Gastroesophageal sphincter (tissue), 4 donors: ENCODE data around the gene STIM2. TPM values are rescaled to one million over a fixed set of nuclear protein-coding genes. Genes with fewer than 3 reads are reported as not detected.

Source experiments
- ATAC-seq: fragments of 150-250 bp; one replicate; pipeline ENCODE4 v1.9.1; 2016; ENCODE audit warnings: mild to moderate bottlenecking, moderate library complexity
- H3K27ac ChIP-seq, 4 donors: fragments of 200-600 bp; sonication (generic) in 3 of 4; 1 replicate in 3 of 4; 2 replicates in 1 of 4; pipeline ENCODE4 v1.5.1; 2016 to 2019
- H3K27me3 ChIP-seq: fragments of 200-600 bp; sonication (generic); one replicate; pipeline ENCODE4 v1.5.1; 2019
- H3K36me3 ChIP-seq, 2 donors: fragments of 200-600 bp; sonication (generic); one replicate each; pipeline ENCODE4 v1.5.1; 2019; ENCODE audit warnings: control low read depth in 1 of 2
- H3K4me1 ChIP-seq, 3 donors: fragments of 200-600 bp; sonication (generic); 1 replicate in 2 of 3; 2 replicates in 1 of 3; pipeline ENCODE4 v1.5.1; 2016 to 2019; ENCODE audit warnings: control low read depth in 2 of 3
- H3K4me3 ChIP-seq, 2 donors: fragments of 200-600 bp; sonication (generic); one replicate each; pipeline ENCODE4 v1.5.1; 2019; ENCODE audit warnings: mild to moderate bottlenecking in 1 of 2, moderate library complexity in 1 of 2
- H3K9me3 ChIP-seq, 3 donors: fragments of 200-600 bp; sonication (generic); one replicate each; pipeline ENCODE4 v1.5.1; 2017 to 2019; ENCODE audit warnings: control low read depth in 2 of 3
- EP300 ChIP-seq: sonication (generic); formaldehyde crosslinking; IDR thresholded peaks from one replicate; pipeline ENCODE4 v1.6.1; 2017; ENCODE audit warnings: antibody characterized with exemption, mild to moderate bottlenecking
- POLR2A ChIP-seq, 2 donors: fragments of 450-650 bp; IDR thresholded peaks; one replicate each; pipeline ENCODE4 v1.6.1; 2017; ENCODE audit warnings: antibody characterized with exemption in 2 of 2, mild to moderate bottlenecking in 2 of 2, moderate library complexity in 1 of 2
- POLR2AphosphoS5 ChIP-seq: sonication (generic); formaldehyde crosslinking; IDR thresholded peaks from one replicate; pipeline ENCODE4 v1.6.1; 2017; ENCODE audit warnings: antibody characterized with exemption
- WGBS, 2 donors: methylation state at CpG; one replicate each; pipeline ENCODE4 v1.1.5; 2018; ENCODE audit warnings: low coverage in 1 of 2; 5-methylcytosine and 5-hydroxymethylcytosine counted together
- total RNA-seq, 4 donors: library from RNA; depleted of rRNA; stranded (reverse); fragments of >200 nt; gene quantifications; one replicate each; pipeline ENCODE4 v1.1.0, GENCODE V29; 2016
- TF ChIP-seq, protein P1 (sequence below), 4 experiments: fragments of 200-600 bp in 2 of 4; fragments of 450-650 bp in 2 of 4; sonication (generic) in 1 of 4; IDR thresholded peaks; one replicate each; pipeline ENCODE4 v1.5.1; 2017 to 2019; ENCODE audit warnings: antibody characterized with exemption in 4 of 4, mild to moderate bottlenecking in 2 of 4, moderate library complexity in 2 of 4

Gene STIM2
- total RNA-seq, 4 donors from 2014 or later: 8.4 to 11.6 (median 10.5) TPM

DNA sequence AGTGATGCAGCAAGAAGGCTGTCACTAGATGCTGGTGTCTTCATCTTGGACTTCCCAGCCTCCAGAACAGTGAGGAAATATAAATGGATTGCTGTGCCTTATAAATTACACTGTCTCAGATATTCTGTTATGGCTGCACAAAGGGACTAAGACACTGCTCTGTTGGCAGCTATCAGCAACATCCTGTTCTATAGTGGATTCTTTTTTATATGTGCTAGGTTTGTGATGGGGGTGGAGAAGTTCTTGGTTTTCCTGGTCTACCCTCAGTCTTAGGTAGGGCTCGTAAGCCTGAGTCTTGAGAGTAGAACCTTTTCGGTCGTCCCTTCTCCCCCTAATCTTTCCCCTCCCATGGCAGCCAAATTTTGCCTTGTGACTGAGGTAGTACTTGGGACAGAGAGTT is 17.3 kb downstream of the STIM2 start:
- Histone ChIP-seq H3K27me3 (no peaks in the 10 kb centered on the region), H3K36me3 (no peaks in the 10 kb centered on the region), H3K4me3 (no peak overlapping the region), H3K4me1 (peaks cover 0 to 12% (median 0%) of the 10 kb centered on the region in 3 donors), H3K27ac (no peak overlapping the region), H3K9me3 (no peaks in the 10 kb centered on the region)
- ATAC-seq: no peak
- no peak for TF ChIP-seq POLR2A (IDR thresholded peaks at IDR 0.05)
- TF ChIP-seq POLR2AphosphoS5: no peak
- no peak for TF ChIP-seq EP300
- TF ChIP-seq, protein P1, sequence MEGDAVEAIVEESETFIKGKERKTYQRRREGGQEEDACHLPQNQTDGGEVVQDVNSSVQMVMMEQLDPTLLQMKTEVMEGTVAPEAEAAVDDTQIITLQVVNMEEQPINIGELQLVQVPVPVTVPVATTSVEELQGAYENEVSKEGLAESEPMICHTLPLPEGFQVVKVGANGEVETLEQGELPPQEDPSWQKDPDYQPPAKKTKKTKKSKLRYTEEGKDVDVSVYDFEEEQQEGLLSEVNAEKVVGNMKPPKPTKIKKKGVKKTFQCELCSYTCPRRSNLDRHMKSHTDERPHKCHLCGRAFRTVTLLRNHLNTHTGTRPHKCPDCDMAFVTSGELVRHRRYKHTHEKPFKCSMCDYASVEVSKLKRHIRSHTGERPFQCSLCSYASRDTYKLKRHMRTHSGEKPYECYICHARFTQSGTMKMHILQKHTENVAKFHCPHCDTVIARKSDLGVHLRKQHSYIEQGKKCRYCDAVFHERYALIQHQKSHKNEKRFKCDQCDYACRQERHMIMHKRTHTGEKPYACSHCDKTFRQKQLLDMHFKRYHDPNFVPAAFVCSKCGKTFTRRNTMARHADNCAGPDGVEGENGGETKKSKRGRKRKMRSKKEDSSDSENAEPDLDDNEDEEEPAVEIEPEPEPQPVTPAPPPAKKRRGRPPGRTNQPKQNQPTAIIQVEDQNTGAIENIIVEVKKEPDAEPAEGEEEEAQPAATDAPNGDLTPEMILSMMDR (IDR thresholded peaks at IDR 0.05): no peak
- 95 to 100% methylated on average over 1 to 3 of the region's 3 CpGs for WGBS, 2 donors

DNA sequence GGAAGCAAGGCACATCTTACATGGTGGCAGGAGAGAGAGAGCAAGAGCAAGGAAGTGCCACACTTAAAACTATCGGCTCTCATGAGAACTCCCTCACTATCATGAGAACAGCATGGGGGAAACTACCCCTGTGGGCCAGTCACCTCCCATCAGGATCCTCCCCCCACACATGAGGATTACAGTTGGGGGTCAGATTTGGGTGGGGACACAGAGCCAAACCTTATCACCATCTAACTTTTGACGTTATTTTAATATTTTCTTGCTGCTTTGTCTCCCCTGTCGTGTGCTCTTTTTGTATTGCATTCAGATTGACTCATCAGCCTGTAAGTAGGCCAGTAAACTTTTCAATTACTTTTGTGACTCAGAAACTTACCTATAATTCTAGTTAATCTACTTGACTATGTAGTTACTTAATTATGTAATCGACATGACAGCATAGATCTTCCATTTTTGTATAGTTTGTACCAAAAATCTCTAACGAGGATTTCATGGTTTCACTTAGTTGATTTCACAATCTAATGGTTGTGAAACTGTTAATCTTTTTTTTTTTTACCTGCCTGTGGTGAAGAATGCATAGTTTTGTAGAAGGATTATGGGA is 18.3 kb downstream of the STIM2 start:
- TF ChIP-seq POLR2AphosphoS5 (no peak), EP300 (no peak), POLR2A (IDR thresholded peaks at IDR 0.05) (no peak)
- TF ChIP-seq, protein P1 (IDR thresholded peaks at IDR 0.05): no peak
- ATAC-seq: no peak
- 80 to 95% methylated on average over 5 of the region's 5 CpGs for WGBS, 2 donors
- Histone ChIP-seq H3K36me3 (no peaks in the 10 kb centered on the region), H3K27me3 (no peaks in the 10 kb centered on the region), H3K4me3 (no peak overlapping the region), H3K27ac (no peak overlapping the region), H3K4me1 (peaks cover 0 to 4% (median 0%) of the 10 kb centered on the region in 3 donors), H3K9me3 (no peaks in the 10 kb centered on the region)

DNA sequence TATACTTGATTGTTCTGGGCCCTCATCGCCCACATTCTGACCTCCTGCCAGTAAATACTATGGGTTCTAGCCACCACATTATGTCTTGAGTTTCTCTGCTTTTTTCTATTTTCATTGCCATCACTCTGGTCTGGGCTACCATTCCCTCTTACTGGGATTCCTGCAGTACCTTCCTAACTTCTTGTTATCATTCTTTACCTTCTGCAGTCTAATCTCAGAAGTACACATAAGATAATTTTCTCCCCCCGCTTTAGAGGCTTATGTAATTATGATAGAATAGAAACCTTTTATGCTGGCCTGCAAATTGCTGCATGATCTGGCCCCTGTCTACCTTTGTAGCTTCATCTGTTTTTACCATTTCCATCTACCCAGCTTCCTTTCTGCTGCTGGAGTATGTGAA is 19.2 kb downstream of the STIM2 start:
- Histone ChIP-seq H3K27me3 (no peaks in the 10 kb centered on the region), H3K4me3 (no peak overlapping the region), H3K36me3 (no peaks in the 10 kb centered on the region), H3K4me1 (no peaks in the 10 kb centered on the region), H3K9me3 (no peaks in the 10 kb centered on the region), H3K27ac (no peak overlapping the region)
- 89 to 92% methylated on average over 2 of the region's 2 CpGs for WGBS, 2 donors
- ATAC-seq: no peak
- TF ChIP-seq POLR2AphosphoS5: no peak
- TF ChIP-seq, protein P1 (IDR thresholded peaks at IDR 0.05): no peak
- TF ChIP-seq EP300: no peak
- TF ChIP-seq POLR2A (IDR thresholded peaks at IDR 0.05): no peak

DNA sequence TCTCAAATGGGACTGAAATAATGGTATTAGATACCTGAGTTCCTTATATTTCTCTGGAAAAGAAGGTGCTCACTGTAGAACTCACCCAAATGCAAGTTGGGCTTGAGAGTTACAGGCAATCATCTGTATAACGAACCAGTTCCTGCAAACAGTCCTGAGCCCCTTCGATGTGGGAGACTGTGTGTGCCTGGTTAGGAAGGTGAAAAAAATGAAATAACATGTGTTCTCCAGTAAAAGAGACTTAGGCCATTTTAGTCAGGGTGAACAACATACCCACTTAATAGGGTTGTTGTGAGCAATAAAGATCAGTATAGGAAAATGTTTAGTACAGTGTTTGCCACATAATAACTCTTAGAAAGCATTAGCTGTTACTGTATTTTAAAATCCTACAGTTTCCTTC is 23.4 kb downstream of the STIM2 start:
- peaks cover 0 to 3% (median 0%) of the 10 kb centered on the region in 3 donors for H3K4me1 ChIP-seq
- no peaks in the 10 kb centered on the region for H3K27me3 ChIP-seq
- H3K9me3 ChIP-seq: no peaks in the 10 kb centered on the region
- WGBS, 2 donors: 49 to 50% methylated on average over 2 of the region's 2 CpGs
- H3K27ac ChIP-seq: no peak overlapping the region
- TF ChIP-seq EP300: no peak
- TF ChIP-seq POLR2A (IDR thresholded peaks at IDR 0.05): no peak
- TF ChIP-seq, protein P1 (IDR thresholded peaks at IDR 0.05): no peak
- TF ChIP-seq POLR2AphosphoS5: no peak
- no peak overlapping the region for H3K4me3 ChIP-seq
- H3K36me3 ChIP-seq: no peaks in the 10 kb centered on the region
- no peak for ATAC-seq

DNA sequence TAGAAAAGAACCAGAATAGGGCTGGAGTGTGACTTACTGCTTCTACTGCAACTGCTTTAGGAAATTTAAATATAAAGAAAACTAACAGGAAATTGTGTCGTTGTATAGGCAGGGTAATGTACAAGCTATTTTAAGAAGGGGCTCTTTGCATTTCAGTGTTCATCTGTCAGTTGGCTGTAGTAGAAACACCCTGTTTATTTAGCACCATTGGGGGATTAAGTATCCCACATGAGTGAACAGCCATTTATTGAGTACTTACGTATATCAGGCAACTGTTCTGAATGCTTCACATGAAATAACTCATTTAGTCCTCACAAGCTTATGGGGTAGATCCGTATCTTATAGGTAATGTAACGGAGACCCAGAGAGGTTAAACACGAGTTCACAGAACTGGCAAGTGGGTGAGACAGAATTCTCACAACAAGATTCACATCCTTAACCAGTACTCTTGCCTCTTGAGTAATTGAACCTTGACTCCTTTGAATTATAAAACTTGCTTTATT is 23.9 kb downstream of the STIM2 start:
- Histone ChIP-seq H3K36me3 (no peaks in the 10 kb centered on the region), H3K4me1 (peaks cover 0 to 3% (median 0%) of the 10 kb centered on the region in 3 donors), H3K27ac (no peak overlapping the region), H3K4me3 (no peak overlapping the region), H3K27me3 (no peaks in the 10 kb centered on the region), H3K9me3 (no peaks in the 10 kb centered on the region)
- TF ChIP-seq, protein P1 (IDR thresholded peaks at IDR 0.05): no peak
- TF ChIP-seq POLR2A (IDR thresholded peaks at IDR 0.05): no peak
- TF ChIP-seq EP300: no peak
- TF ChIP-seq POLR2AphosphoS5: no peak
- ATAC-seq: no peak
- WGBS, 2 donors: 73 to 90% methylated on average over 5 of the region's 5 CpGs
